Loucy (cell line): Measurements from ENCODE around the gene SHISA5.

Source experiments
- EZH2phosphoT487 ChIP-seq: fragments of 200-600 bp; IDR thresholded peaks from 2 replicates; pipeline ENCODE4 v1.6.1; 2018; ENCODE audit warnings: antibody characterized with exemption, mild to moderate bottlenecking, moderate library complexity, borderline replicate concordance
- TF ChIP-seq, protein P1 (sequence below): fragments of 200-600 bp; sonication (generic); conservative IDR thresholded peaks from 2 replicates; pipeline ENCODE4 v1.5.1; 2014; ENCODE audit warnings: mild to moderate bottlenecking, antibody characterized with exemption, low read length

DNA sequence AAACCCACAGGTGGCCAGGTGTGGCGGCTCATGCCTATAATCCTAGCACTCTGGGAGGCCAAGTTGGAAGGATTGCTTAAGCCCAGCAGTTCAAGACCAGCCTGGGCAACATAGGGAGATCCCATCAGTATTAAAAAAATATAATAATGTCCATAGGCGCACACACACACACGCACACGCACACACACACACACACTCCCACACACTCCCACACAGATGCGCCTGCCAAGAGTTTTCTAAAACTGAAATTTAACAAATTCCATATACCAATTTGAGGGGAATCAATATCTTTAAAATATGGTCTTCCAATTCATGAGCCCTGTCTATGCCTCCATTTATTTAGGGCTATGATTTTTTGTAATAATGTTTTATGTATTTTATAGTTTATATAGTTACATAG, 17.0 kb downstream of the SHISA5 start:
- TF ChIP-seq, protein P1, sequence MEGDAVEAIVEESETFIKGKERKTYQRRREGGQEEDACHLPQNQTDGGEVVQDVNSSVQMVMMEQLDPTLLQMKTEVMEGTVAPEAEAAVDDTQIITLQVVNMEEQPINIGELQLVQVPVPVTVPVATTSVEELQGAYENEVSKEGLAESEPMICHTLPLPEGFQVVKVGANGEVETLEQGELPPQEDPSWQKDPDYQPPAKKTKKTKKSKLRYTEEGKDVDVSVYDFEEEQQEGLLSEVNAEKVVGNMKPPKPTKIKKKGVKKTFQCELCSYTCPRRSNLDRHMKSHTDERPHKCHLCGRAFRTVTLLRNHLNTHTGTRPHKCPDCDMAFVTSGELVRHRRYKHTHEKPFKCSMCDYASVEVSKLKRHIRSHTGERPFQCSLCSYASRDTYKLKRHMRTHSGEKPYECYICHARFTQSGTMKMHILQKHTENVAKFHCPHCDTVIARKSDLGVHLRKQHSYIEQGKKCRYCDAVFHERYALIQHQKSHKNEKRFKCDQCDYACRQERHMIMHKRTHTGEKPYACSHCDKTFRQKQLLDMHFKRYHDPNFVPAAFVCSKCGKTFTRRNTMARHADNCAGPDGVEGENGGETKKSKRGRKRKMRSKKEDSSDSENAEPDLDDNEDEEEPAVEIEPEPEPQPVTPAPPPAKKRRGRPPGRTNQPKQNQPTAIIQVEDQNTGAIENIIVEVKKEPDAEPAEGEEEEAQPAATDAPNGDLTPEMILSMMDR: no peak
- TF ChIP-seq EZH2phosphoT487: no peak
